Upper lobe of left lung (tissue), 6 donors: Measurements from ENCODE around the gene RNU4-1. TPM values are rescaled to one million over a fixed set of nuclear protein-coding genes. Genes with fewer than 3 reads are reported as not detected.
A peak's percentile ranks its signal among the peaks of the same experiment; 100 is the strongest.

Experiments used
- ATAC-seq, 2 donors: fragments of 200-7000 bp; cut with Tn5 transposase; one replicate each; pipeline ENCODE4 v1.9.1; 2022; ENCODE audit warnings: mild to moderate bottlenecking in 2 of 2, moderate library complexity in 2 of 2; ENCODE audit not compliant: low FRiP score in 2 of 2
- DNase-seq, 2 donors: peaks; one replicate each; pipeline ENCODE4 v3.0.0-alpha.2; 2019 to 2020
- H3K27ac ChIP-seq, 4 donors: fragments of 200-600 bp; sonication (generic); one replicate each; pipeline ENCODE4 v1.5.1; 2016 to 2019
- H3K27me3 ChIP-seq, 4 donors: fragments of 200-600 bp; sonication (generic); one replicate each; pipeline ENCODE4 v1.5.1; 2017 to 2019
- H3K36me3 ChIP-seq, 4 donors: fragments of 200-600 bp; sonication (generic); one replicate each; pipeline ENCODE4 v1.5.1; 2016 to 2019
- H3K4me1 ChIP-seq, 4 donors: fragments of 200-600 bp; sonication (generic); one replicate each; pipeline ENCODE4 v1.5.1; 2018 to 2019
- H3K4me3 ChIP-seq, 4 donors: fragments of 200-600 bp; sonication (generic); one replicate each; pipeline ENCODE4 v1.5.1; 2017 to 2019; ENCODE audit warnings: mild to moderate bottlenecking in 2 of 4, moderate library complexity in 1 of 4
- H3K9me3 ChIP-seq, 4 donors: fragments of 200-600 bp; sonication (generic); one replicate each; pipeline ENCODE4 v1.5.1; 2018 to 2019
- CTCF ChIP-seq, 6 experiments: fragments of 450-650 bp in 4 of 6; fragments of 200-600 bp in 2 of 6; sonication (generic) in 2 of 6; IDR thresholded peaks; one replicate each; pipeline ENCODE4 v1.5.1; 2016 to 2019; ENCODE audit warnings: antibody characterized with exemption in 6 of 6
- EP300 ChIP-seq, 4 donors: sonication (generic); formaldehyde crosslinking; IDR thresholded peaks; one replicate each; pipeline ENCODE4 v1.5.1; 2017; ENCODE audit warnings: antibody characterized with exemption in 4 of 4, control low read depth in 2 of 4
- POLR2A ChIP-seq, 4 donors: fragments of 450-650 bp; IDR thresholded peaks; one replicate each; pipeline ENCODE4 v1.5.1; 2016 to 2017; ENCODE audit warnings: antibody characterized with exemption in 4 of 4, mild to moderate bottlenecking in 2 of 4
- POLR2AphosphoS5 ChIP-seq, 2 donors: sonication (generic); formaldehyde crosslinking; IDR thresholded peaks; one replicate each; pipeline ENCODE4 v1.5.1; 2017; ENCODE audit warnings: antibody characterized with exemption in 2 of 2
- WGBS, 2 donors: methylation state at CpG; one replicate each; pipeline ENCODE4 v1.1.5; 2017 to 2018; 5-methylcytosine and 5-hydroxymethylcytosine counted together
- total RNA-seq, 6 donors: library from RNA; depleted of rRNA in 4 of 6; stranded (reverse); fragments of >200 nt in 4 of 6; gene quantifications; one replicate each; pipeline versions ENCODE4 v1.1.0 to v1.2.1, GENCODE V29; 2016 to 2021
- donor health status: DM: no; HTN: no; CAD: no; lungs with moderate emphysema.
- donor health status: DM: no; HTN: yes; CAD: no; lungs with severe emphysema.

The RNU4-1 gene
- total RNA-seq, 6 donors from 2014 or later = under 0.01 to 4,461 (median under 0.01) TPM

- Histone ChIP-seq H3K27ac (peak overlapping the region; percentile 91 to 99 (median 96)), H3K4me3 (peak overlapping the region; percentile 79 to 96 (median 93)), H3K9me3 (no peaks in the 10 kb centered on the region), H3K27me3 (no peaks in the 10 kb centered on the region), H3K36me3 (no peaks in the 10 kb centered on the region), H3K4me1 (peaks cover 63 to 86% (median 76%) of the 10 kb centered on the region in 4 donors)
- TF ChIP-seq EP300 (IDR thresholded peaks at IDR 0.05) = no peak
- DNase-seq = no peak
- 38 to 39% methylated on average over 5 of the region's 5 CpGs for WGBS, 2 donors
- no peak for ATAC-seq
Measured at GRCh38 chr12:120263748-120264085, 29.3 kb downstream of the RNU4-1 start.

GRCh38 chr12:120262852-120263747, 29.9 kb downstream of the RNU4-1 start:
- no peaks in the 10 kb centered on the region for H3K9me3 ChIP-seq
- TF ChIP-seq EP300 (IDR thresholded peaks at IDR 0.05) (no peak), CTCF (IDR thresholded peaks at IDR 0.05) (no peak), POLR2AphosphoS5 (IDR thresholded peaks at IDR 0.05) (no peak), POLR2A (IDR thresholded peaks at IDR 0.05) (peak in 1 of 4 donors; percentile 6)
- 32 to 47% methylated on average over 9 to 15 of the region's 15 CpGs for WGBS, 2 donors
- no peaks in the 10 kb centered on the region for H3K36me3 ChIP-seq
- no peaks in the 10 kb centered on the region for H3K27me3 ChIP-seq
- H3K4me1 ChIP-seq = peaks cover 69 to 91% (median 81%) of the 10 kb centered on the region in 4 donors
- H3K4me3 ChIP-seq = peak overlapping the region; percentile 79 to 96 (median 93)
- peak in 1 of 2 donors; percentile 29 for ATAC-seq
- peak overlapping the region; percentile 91 to 99 (median 96) for H3K27ac ChIP-seq
- peak in 1 of 2 donors; percentile 41 for DNase-seq

- DNase-seq = no peak
- Histone ChIP-seq H3K27me3 (no peaks in the 10 kb centered on the region), H3K9me3 (no peaks in the 10 kb centered on the region), H3K27ac (peak overlapping the region; percentile 91 to 99 (median 96)), H3K4me1 (peaks cover 74 to 91% (median 82%) of the 10 kb centered on the region in 4 donors), H3K36me3 (no peaks in the 10 kb centered on the region), H3K4me3 (peak overlapping the region in 3 of 4 donors; percentile 92 to 96 (median 94))
- WGBS, 2 donors = 37 to 48% methylated on average over 7 to 10 of the region's 10 CpGs
- no peak for ATAC-seq
- TF ChIP-seq CTCF (IDR thresholded peaks at IDR 0.05) = no peak
- no peak for TF ChIP-seq EP300 (IDR thresholded peaks at IDR 0.05)
- TF ChIP-seq POLR2A (IDR thresholded peaks at IDR 0.05) = peak in 1 of 4 donors; percentile 32
- no peak for TF ChIP-seq POLR2AphosphoS5 (IDR thresholded peaks at IDR 0.05)
Measured at GRCh38 chr12:120261951-120262851, 30.8 kb downstream of the RNU4-1 start.

GRCh38 chr12:120260607-120261006, 32.4 kb downstream of the RNU4-1 start:
- Histone ChIP-seq H3K27me3 (no peaks in the 10 kb centered on the region), H3K4me1 (peaks cover 84 to 96% (median 89%) of the 10 kb centered on the region in 4 donors), H3K4me3 (no peak overlapping the region), H3K9me3 (no peaks in the 10 kb centered on the region), H3K36me3 (peaks cover 0 to 2% (median 0%) of the 10 kb centered on the region in 4 donors), H3K27ac (peak overlapping the region in 2 of 4 donors; percentile 95 to 99)
- WGBS, 2 donors = 86 to 95% methylated on average over 5 of the region's 5 CpGs
- TF ChIP-seq CTCF (IDR thresholded peaks at IDR 0.05) = no peak
- no peak for TF ChIP-seq POLR2A (IDR thresholded peaks at IDR 0.05)
- no peak for TF ChIP-seq EP300 (IDR thresholded peaks at IDR 0.05)
- no peak for TF ChIP-seq POLR2AphosphoS5 (IDR thresholded peaks at IDR 0.05)
- DNase-seq (no peak), ATAC-seq (no peak)
